Psoas muscle (tissue), 8 donors: Measurements from ENCODE around the gene RRP8. TPM values are rescaled to one million over a fixed set of nuclear protein-coding genes. Genes with fewer than 3 reads are reported as not detected.
A peak's percentile ranks its signal among the peaks of the same experiment; 100 is the strongest.

Experiments
- ATAC-seq, 4 donors: fragments of 200-7000 bp; cut with Tn5 transposase; one replicate each; pipeline ENCODE4 v1.9.1; 2020; ENCODE audit warnings: moderate library complexity in 3 of 4, mild to moderate bottlenecking in 2 of 4
- DNase-seq, 2 donors: peaks; one replicate each; pipeline ENCODE4 v3.0.0-alpha.2; 2020
- H3K27ac ChIP-seq: fragments of 200-600 bp; one replicate; pipeline ENCODE4 v1.8.0; 2022
- H3K27me3 ChIP-seq, 3 donors: fragments of 200-600 bp in 1 of 3; one replicate each; pipeline versions ENCODE4 v1.6.1 to v1.8.0; 2013 to 2022; ENCODE audit warnings: low read length in 2 of 3, mild to moderate bottlenecking in 2 of 3, moderate library complexity in 1 of 3; ENCODE audit not compliant: insufficient read depth in 3 of 3
- H3K36me3 ChIP-seq, 2 donors: fragments of 200-600 bp in 1 of 2; one replicate each; pipeline versions ENCODE4 v1.6.1 to v1.8.0; 2013 to 2022; ENCODE audit warnings: low read depth in 1 of 2, mild to moderate bottlenecking in 1 of 2, moderate library complexity in 1 of 2; ENCODE audit not compliant: insufficient read depth in 1 of 2
- H3K4me1 ChIP-seq: fragments of 200-600 bp; one replicate; pipeline ENCODE4 v1.8.0; 2022
- H3K4me3 ChIP-seq: fragments of 200-600 bp; one replicate; pipeline ENCODE4 v1.8.0; 2022; ENCODE audit warnings: mild to moderate bottlenecking
- H3K9me3 ChIP-seq: fragments of 200-600 bp; one replicate; pipeline ENCODE4 v1.8.0; 2022
- WGBS, 3 donors: extraction: QIAGEN DNeasy Blood & Tissue Kit; methylation state at CpG; one replicate each; pipeline versions ENCODE4 v1.1.6 to v1.1.7; 2013; 5-methylcytosine and 5-hydroxymethylcytosine counted together
- intact Hi-C, 2 donors: fragments of 100-400 bp; cut with DNase I; formaldehyde crosslinking; loops; one replicate each; pipeline versions ENCODE4 v1.11.0 to v1.14.2; 2022
- polyA plus RNA-seq, 3 donors: library from polyadenylated mRNA; stranded (reverse); fragments of 200-250 nt; gene quantifications; one replicate each; pipeline ENCODE4 v1.2.3, GENCODE V29; 2013
- total RNA-seq, 4 donors: library from RNA; stranded (reverse); fragmentation: NEBNext Ultra II Directional in 2 of 4; extraction: Animal tissue kit (Norgen Biotek cat#: 25700) in 2 of 4; gene quantifications; one replicate each; pipeline versions ENCODE4 v1.2.1 to v1.2.4, GENCODE V29; 2021 to 2023
- TF ChIP-seq, protein P1 (sequence below): fragments of 200-600 bp; IDR thresholded peaks from one replicate; pipeline ENCODE4 v1.8.0; 2022; ENCODE audit warnings: antibody characterized with exemption
- donor health status: healthy with polysubstance abuse.
- donor health status: DM: no; HTN: no; CAD: no; lungs with moderate emphysema.
- donor health status: Bipolar disorder and iron deficiency.
- donor health status: healthy.
- donor health status: DM: yes; HTN: yes; CAD: no.
- donor health status: DM: no; HTN: no; CAD: no.
- donor health status: DM: no; HTN: no; CAD: no.
- donor health status: DM: yes; HTN: yes; CAD: no.

Gene RRP8
- total and polyA plus RNA-seq, 7 donors = 11.6 to 34.0 (median 18.4) TPM

DNA sequence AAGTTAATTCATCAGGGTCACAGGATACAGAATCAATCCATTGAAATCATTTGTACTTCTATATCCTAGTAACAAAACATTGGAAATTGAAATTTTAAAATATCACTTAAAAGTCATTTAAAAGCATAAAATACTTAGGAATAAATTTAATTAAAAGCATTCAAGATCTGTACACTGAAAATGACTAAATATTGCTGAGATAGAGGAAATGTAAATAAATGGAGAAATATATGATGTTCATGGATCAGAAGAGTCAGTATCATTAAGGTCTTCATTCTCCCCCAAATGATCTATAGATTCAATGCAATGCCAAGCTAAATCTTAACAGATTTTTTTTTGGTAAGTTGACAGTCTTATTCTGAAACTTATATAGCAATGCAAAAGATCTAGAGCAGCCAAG lies 49.8 kb downstream of the RRP8 start:
- Histone ChIP-seq H3K9me3 (no peaks in the 10 kb centered on the region), H3K27ac (no peak overlapping the region), H3K4me1 (peaks cover 7% of the 10 kb centered on the region), H3K4me3 (no peak overlapping the region), H3K36me3 (no peaks in the 10 kb centered on the region), H3K27me3 (no peaks in the 10 kb centered on the region)
- no peak for DNase-seq
- intact Hi-C loops = no loop called here
- TF ChIP-seq, protein P1, sequence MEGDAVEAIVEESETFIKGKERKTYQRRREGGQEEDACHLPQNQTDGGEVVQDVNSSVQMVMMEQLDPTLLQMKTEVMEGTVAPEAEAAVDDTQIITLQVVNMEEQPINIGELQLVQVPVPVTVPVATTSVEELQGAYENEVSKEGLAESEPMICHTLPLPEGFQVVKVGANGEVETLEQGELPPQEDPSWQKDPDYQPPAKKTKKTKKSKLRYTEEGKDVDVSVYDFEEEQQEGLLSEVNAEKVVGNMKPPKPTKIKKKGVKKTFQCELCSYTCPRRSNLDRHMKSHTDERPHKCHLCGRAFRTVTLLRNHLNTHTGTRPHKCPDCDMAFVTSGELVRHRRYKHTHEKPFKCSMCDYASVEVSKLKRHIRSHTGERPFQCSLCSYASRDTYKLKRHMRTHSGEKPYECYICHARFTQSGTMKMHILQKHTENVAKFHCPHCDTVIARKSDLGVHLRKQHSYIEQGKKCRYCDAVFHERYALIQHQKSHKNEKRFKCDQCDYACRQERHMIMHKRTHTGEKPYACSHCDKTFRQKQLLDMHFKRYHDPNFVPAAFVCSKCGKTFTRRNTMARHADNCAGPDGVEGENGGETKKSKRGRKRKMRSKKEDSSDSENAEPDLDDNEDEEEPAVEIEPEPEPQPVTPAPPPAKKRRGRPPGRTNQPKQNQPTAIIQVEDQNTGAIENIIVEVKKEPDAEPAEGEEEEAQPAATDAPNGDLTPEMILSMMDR = no peak
- no peak for ATAC-seq

DNA sequence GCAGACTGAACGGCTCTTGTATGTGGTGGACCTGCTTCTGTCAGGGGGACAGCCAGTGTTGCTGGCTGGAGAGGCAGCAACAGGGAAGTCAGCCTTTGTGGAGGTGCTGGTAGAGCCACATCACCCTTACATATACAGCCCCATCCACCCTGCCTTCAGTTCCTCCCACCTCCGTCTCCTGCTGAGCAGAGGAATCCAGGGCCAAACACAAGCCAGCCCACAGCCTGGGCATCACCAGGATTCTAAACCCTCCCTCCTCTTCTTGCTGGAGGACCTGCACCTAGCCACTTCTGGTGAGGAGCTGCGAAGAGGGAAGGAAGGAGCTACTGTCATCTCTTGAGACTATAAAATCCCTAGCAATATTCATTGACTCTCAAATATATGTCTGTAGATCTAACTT lies 54.8 kb downstream of the RRP8 start:
- H3K4me1 ChIP-seq = peaks cover 14% of the 10 kb centered on the region
- DNase-seq = no peak
- TF ChIP-seq, protein P1 = no peak
- peaks cover 2 to 11% of the 10 kb centered on the region in 2 donors for H3K36me3 ChIP-seq
- WGBS, 3 donors = 87 to 94% (median 92%) methylated on average over 3 of the region's 3 CpGs
- intact Hi-C loops = no loop called here
- no peak overlapping the region for H3K27ac ChIP-seq
- no peaks in the 10 kb centered on the region for H3K9me3 ChIP-seq
- H3K27me3 ChIP-seq = no peaks in the 10 kb centered on the region
- no peak for ATAC-seq
- no peak overlapping the region for H3K4me3 ChIP-seq

DNA sequence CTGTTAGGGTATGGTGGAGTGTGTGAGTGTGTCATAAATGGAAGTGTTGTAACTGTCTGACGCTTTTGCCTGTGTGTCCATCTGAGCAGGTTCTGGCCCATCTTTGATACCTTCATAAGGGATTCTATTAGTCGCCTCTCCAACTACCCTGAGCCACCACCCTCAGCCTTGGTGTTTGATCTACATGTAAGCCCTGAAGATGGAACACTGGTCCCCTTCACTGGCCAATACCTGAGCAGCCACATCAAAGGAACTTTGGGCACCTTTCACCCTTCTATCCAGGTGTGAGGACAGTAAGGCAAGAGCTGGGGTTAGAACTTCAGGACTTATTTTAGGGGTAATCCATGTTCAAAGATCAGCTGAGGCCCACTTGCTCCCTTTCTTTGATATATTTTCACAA lies 55.3 kb downstream of the RRP8 start:
- intact Hi-C loops = no loop called here
- H3K9me3 ChIP-seq = no peaks in the 10 kb centered on the region
- ATAC-seq (no peak), DNase-seq (no peak)
- no peak overlapping the region for H3K27ac ChIP-seq
- peaks cover 14% of the 10 kb centered on the region for H3K4me1 ChIP-seq
- peaks cover 2 to 11% of the 10 kb centered on the region in 2 donors for H3K36me3 ChIP-seq
- no peaks in the 10 kb centered on the region for H3K27me3 ChIP-seq
- TF ChIP-seq, protein P1 = no peak
- WGBS, 3 donors = 95 to 100% (median 99%) methylated on average over 2 of the region's 2 CpGs
- H3K4me3 ChIP-seq = no peak overlapping the region

DNA sequence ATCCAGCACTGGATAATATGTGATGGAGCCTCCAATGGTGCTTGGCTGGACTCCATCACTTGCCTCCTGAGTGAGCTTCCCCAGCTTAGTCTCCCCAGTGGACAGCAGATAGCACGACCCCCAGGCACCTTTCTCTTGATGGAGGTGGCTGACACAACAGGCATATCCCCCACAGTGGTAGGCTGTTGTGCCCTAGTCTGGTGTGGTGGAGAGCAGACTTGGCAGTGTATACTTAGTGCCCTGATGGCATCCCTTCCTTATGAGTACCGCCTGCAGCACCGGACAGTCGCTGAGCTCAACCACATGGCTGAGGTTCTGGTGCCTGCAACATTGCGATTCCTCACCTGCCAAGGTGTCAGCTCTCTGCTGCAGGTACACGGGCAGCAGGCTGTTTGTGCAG lies 56.2 kb downstream of the RRP8 start:
- 94 to 96% (median 96%) methylated on average over 6 of the region's 6 CpGs for WGBS, 3 donors

DNA sequence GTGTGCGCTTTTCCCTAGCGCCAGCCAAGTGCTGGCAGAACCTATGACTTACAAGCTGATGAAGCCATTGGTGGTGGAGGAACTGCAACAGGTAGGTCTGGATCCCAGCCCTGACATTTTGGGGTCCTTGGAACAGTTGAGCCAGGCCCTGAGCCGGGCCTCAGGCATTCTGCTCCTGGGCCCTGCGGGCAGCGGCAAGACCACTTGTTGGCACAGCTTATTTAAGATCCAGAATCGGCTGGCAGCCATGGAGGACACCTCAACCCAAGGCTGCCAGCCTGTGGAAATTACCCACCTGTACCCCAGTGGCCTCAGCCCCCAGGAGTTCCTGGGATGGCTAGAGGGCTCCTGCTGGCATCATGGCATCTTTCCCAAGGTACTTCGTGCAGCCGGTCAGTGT lies 56.7 kb downstream of the RRP8 start:
- ATAC-seq (no peak), DNase-seq (no peak)
- 75 to 85% (median 81%) methylated on average over 8 of the region's 8 CpGs for WGBS, 3 donors
- no peak overlapping the region for H3K4me3 ChIP-seq
- H3K27ac ChIP-seq = peak overlapping the region; percentile 81
- intact Hi-C loops = loop anchor here in 1 of 2 donors (1.0 kb wide), 1 partner anchor 57 kb away; the partner anchor contains the start of genes ILK and RRP8
- no peaks in the 10 kb centered on the region for H3K9me3 ChIP-seq
- TF ChIP-seq, protein P1 = no peak
- peaks cover 2 to 15% of the 10 kb centered on the region in 2 donors for H3K36me3 ChIP-seq
- no peaks in the 10 kb centered on the region for H3K27me3 ChIP-seq
- H3K4me1 ChIP-seq = peaks cover 14% of the 10 kb centered on the region

More for the DNA sequence above, 56.2 kb downstream of the RRP8 start:
- H3K4me1 ChIP-seq = peaks cover 14% of the 10 kb centered on the region
- H3K27me3 ChIP-seq = no peaks in the 10 kb centered on the region
- TF ChIP-seq, protein P1 = no peak
- no peak for ATAC-seq
- H3K27ac ChIP-seq = no peak overlapping the region
- no peaks in the 10 kb centered on the region for H3K9me3 ChIP-seq
- peaks cover 2 to 15% of the 10 kb centered on the region in 2 donors for H3K36me3 ChIP-seq
- no peak for DNase-seq
- intact Hi-C loops = no loop called here
- H3K4me3 ChIP-seq = no peak overlapping the region
